ENCODE measurements around the gene FBXW8.
"Not testable (repeated sequence)": the region's sequence is repeated elsewhere in the genome, so short reads cannot be mapped to it uniquely, and the experiment has no call there.

The FBXW8 gene

DNA sequence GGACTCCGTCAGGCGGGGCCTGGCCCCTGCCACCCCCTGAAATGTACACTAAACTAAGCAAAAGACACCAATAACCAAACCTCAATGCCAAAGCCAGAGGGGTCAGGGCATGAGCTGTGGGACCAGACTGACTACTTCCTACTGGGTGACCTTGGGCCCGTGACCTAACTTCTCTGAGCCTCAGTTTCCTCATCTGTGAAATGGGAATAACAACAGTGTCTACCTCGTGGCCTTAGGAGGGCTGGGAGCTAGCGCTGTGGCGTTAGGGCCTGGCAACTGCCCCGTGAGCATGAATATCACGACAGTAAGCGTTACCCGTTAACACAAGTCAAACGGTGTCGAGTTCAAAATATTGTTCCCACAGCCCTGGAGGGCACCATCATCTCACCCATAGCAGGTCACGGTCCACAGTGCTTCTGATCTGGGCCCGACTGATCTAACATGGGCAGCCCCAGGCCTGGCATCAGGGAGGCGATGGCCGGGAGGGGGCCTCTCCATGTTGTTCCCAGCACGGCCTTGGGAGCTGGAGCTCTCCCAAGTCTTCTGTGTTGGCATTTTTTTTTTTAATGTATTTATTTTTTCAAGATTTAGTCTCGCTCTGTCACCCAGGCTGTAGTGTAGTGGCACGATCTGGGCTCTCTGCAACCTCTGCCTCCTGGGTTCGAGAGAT lies 136.2 kb downstream of the FBXW8 start:
- no peak overlapping the region for H3K27ac Mint-ChIP-seq
- H3K4me1 Mint-ChIP-seq: peaks cover 8 to 15% of the 10 kb centered on the region in 2 donors
- H3K4me3 Mint-ChIP-seq: no peak overlapping the region
- H3K27me3 Mint-ChIP-seq: peaks cover 12 to 19% of the 10 kb centered on the region in 2 donors
- ATAC-seq (replicated peaks): no peak
- H3K36me3 Mint-ChIP-seq: peaks cover 0 to 4% of the 10 kb centered on the region in 2 donors
- no peak for DNase-seq
- H3K9me3 Mint-ChIP-seq: no peaks in the 10 kb centered on the region

DNA sequence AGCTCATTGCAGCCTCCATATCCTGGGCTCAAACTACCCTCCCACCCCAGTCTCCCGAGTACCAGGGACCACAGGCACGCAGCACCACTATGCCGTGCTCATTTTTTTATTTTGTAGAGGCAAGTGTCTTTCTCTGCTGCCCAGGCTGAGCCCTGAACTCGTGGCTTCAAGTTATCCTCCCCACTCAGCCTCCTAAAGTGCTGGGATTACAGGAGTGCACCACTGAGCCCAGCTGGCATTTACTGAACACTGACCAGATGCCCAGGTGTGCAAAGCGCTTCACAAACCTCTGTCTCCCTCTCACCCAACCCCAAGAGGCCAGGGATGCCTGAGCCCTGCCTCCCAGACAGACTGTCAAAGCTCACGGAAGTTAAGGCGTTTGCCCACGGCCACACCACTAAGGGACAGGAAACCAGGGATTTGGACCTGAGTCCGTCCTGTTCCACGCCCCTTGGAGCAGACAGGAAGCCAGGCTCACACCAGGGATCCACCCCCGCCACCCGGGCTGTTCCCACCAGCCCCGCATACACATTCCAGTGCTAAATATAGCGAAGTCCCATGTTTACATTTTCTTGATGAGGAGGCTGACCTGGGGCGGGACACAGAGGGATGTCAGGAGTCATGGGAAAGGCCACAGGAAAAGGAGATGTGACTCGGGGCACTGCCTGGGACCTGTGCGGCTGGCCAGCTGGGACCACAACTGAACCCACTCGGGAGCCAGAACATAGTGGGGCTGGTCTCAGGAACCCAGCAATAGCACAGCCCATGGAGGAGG lies 137.2 kb downstream of the FBXW8 start:
- peaks cover 11 to 23% of the 10 kb centered on the region in 2 donors for H3K4me1 Mint-ChIP-seq
- ATAC-seq (replicated peaks) (no peak), DNase-seq (no peak)
- H3K27ac Mint-ChIP-seq: no peak overlapping the region
- H3K4me3 Mint-ChIP-seq: no peak overlapping the region
- H3K27me3 Mint-ChIP-seq: peaks cover 9 to 16% of the 10 kb centered on the region in 2 donors
- no peaks in the 10 kb centered on the region for H3K9me3 Mint-ChIP-seq
- H3K36me3 Mint-ChIP-seq: peaks cover 0 to 4% of the 10 kb centered on the region in 2 donors

DNA sequence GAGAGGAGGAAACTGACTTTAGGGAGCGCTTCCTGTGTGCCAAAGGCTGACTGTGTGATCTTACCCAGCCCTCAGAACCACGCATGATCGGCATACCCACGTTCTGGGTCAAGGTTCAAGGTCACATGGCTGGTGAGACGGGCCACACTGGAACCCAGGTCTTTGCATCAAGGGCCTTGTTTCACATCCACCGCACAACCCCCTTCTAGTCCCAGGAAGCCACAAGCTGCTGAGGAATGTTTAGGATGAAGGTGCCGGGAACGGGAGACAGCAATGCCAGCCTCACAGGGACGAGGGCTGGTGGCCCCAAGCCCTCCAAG lies 137.8 kb downstream of the FBXW8 start:
- ATAC-seq (replicated peaks) (no peak), DNase-seq (no peak)
- Mint-ChIP-seq H3K4me1 (peaks cover 12 to 25% of the 10 kb centered on the region in 2 donors), H3K27ac (no peak overlapping the region), H3K4me3 (no peak overlapping the region), H3K9me3 (no peaks in the 10 kb centered on the region), H3K36me3 (peaks cover 0 to 4% of the 10 kb centered on the region in 2 donors), H3K27me3 (peaks cover 9 to 22% of the 10 kb centered on the region in 2 donors)

DNA sequence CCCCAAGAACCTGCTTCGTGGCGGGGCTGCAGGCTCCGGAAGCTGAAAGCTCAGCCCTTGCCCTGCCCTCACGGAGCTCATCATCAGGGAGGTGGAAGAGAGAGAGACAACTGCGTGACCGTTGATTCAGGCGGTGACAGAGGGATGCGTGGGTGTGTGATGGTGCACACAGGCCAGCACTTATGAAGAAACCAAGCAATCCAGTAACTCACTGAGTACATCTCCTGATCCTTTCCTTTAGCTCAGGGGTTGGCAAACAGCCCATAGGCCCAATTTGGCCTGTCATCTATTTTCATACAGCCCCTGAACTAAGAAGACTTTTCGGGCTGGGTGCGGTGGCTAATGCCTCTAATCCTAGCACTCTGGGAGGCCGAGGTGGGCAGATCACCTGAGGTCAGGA lies 138.5 kb downstream of the FBXW8 start:
- Mint-ChIP-seq H3K27me3 (peaks cover 9 to 24% of the 10 kb centered on the region in 2 donors), H3K4me1 (peaks cover 13 to 25% of the 10 kb centered on the region in 2 donors), H3K9me3 (no peaks in the 10 kb centered on the region), H3K4me3 (no peak overlapping the region), H3K36me3 (peaks cover 0 to 4% of the 10 kb centered on the region in 2 donors), H3K27ac (no peak overlapping the region)
- ATAC-seq (replicated peaks) (no peak), DNase-seq (no peak)

DNA sequence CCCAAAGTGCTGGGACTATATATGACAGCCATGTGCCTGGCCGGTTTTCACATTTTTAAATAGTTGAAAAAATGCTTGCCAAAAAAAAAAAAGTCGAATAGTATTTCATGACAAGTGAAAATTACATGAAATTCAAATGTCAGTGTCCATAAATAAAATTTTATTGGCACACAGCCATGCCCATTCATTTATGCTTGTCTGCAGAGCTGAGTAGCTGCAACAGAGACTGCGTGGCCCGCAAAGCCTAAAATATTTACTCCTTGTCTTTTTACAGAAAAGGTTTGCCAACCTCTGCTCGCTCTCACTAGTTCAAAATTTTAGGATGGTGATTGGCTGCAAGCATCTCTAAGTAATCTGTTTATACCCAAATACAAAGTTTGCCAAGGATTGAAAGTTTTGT lies 139.3 kb downstream of the FBXW8 start:
- Mint-ChIP-seq H3K27ac (no peak overlapping the region), H3K4me1 (peaks cover 15 to 18% of the 10 kb centered on the region in 2 donors), H3K4me3 (no peak overlapping the region), H3K27me3 (peaks cover 9 to 18% of the 10 kb centered on the region in 2 donors), H3K9me3 (no peaks in the 10 kb centered on the region), H3K36me3 (peaks cover 2 to 11% of the 10 kb centered on the region in 2 donors)
- ATAC-seq (replicated peaks) (no peak), DNase-seq (no peak)

DNA sequence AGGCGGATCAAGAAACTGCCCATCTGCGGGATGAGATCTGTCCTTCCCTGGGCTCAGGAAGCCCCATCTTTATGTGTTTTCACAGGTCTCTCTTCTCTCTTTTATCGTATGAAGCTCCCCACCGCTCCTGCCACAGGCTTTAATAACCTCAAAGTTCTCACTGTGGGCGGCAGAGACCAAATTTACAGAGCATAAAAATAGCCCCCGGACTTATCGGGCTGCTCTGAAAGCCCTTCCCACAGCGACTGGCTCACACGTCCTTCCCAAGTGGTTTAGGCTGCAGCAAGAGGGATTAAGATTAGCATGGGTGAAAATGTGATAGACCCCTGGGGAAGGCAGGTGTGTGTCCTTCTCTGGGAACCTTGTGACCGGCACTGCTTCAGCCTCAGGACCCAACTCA lies 140.6 kb downstream of the FBXW8 start:
- H3K9me3 Mint-ChIP-seq: no peaks in the 10 kb centered on the region
- DNase-seq (no peak), ATAC-seq (replicated peaks) (no peak)
- no peak overlapping the region for H3K27ac Mint-ChIP-seq
- no peak overlapping the region for H3K4me3 Mint-ChIP-seq
- peaks cover 6 to 13% of the 10 kb centered on the region in 2 donors for H3K27me3 Mint-ChIP-seq
- peaks cover 2 to 11% of the 10 kb centered on the region in 2 donors for H3K36me3 Mint-ChIP-seq
- H3K4me1 Mint-ChIP-seq: peaks cover 7 to 10% of the 10 kb centered on the region in 2 donors

DNA sequence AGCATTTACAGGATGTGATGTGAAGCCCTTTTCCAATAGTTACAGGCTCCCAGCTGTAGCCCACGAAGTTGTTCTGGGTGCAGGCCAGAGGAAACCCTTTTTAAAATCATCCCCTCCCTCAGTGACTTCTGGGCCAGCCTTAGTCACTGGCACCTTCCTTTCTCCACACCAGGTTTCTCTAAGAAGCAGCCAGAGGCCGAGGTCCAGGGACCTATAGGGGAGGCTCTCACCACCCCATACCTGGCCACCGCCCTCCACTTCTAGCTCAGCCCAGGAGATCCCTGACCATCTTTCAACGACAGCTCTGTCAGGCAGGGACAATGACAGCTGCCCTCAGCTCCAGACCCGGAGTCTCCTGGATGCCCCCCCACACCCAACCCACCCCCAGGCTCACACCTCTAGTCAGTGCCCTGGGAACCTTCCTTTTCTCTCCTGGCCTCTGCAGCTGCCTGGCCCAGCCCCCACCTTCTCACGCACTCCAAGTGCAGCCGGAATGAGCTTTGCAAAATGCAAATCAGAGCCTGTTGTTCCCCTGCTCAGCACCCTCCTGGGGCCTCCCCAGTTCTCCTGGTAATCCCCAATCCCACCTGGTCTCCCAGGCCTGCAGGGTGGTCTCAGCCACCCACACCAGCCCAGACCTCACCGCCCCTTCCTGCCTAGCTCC lies 141.8 kb downstream of the FBXW8 start:
- H3K27me3 Mint-ChIP-seq: peaks cover 5 to 10% of the 10 kb centered on the region in 2 donors
- DNase-seq (no peak), ATAC-seq (replicated peaks) (no peak)
- H3K9me3 Mint-ChIP-seq: no peaks in the 10 kb centered on the region
- H3K27ac Mint-ChIP-seq: no peak overlapping the region
- H3K4me3 Mint-ChIP-seq: no peak overlapping the region
- H3K36me3 Mint-ChIP-seq: peaks cover 2 to 11% of the 10 kb centered on the region in 2 donors
- peaks cover 7 to 10% of the 10 kb centered on the region in 2 donors for H3K4me1 Mint-ChIP-seq

DNA sequence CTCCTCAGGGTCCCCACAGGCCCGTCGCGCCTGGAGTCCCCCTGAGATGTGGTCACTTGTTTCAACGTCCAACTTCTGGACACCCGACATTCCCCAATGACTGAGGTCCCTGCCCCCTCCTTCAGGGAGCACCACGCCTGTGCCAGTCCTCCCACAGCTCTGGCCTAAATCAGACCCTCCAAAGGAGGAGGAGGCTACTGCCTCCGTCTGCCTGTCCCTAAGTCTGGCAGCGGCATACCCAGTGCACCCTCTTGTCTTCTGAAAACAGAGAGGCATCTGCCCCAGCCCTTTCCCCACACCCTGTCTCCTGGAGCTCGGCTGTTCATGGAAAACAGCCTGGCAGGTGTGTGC lies 142.3 kb downstream of the FBXW8 start:
- Mint-ChIP-seq H3K27ac (no peak overlapping the region), H3K4me3 (no peak overlapping the region), H3K4me1 (peaks cover 7 to 10% of the 10 kb centered on the region in 2 donors), H3K27me3 (peaks cover 5 to 10% of the 10 kb centered on the region in 2 donors), H3K9me3 (no peaks in the 10 kb centered on the region), H3K36me3 (peaks cover 2 to 11% of the 10 kb centered on the region in 2 donors)
- ATAC-seq (replicated peaks): no peak
- DNase-seq: no peak

DNA sequence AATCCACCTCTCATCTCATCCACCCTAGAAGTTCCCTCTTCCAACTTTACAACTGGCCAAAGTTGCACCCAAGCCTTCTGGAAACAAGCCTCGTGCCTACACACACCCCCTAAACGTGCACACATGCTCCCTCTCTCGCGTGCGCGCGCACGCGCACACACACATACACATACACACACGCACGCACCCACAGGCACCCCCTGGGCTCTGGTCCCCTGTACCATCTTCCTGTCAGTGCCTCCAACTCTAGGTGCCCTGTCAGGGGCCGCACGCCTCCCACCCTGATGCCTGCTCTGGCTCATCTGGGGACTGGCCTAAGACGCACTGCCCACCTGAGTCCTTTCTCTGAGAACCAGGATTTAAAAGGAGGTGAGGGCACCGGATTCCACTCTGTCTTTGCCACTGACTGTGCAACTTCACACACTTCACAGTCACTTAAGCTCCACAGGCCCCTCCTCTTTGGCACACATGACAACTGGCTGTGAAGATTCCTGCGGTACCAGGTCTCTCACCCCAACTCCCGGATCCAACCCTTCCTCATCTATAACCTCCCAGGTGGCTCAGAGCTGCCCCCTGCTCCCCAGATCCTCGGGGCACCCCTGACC lies 142.9 kb downstream of the FBXW8 start:
- H3K4me1 Mint-ChIP-seq: peaks cover 7 to 10% of the 10 kb centered on the region in 2 donors
- ATAC-seq (replicated peaks) (no peak), DNase-seq (no peak)
- peaks cover 2 to 7% of the 10 kb centered on the region in 2 donors for H3K36me3 Mint-ChIP-seq
- H3K27me3 Mint-ChIP-seq: peaks cover 5 to 10% of the 10 kb centered on the region in 2 donors
- H3K27ac Mint-ChIP-seq: no peak overlapping the region
- no peaks in the 10 kb centered on the region for H3K9me3 Mint-ChIP-seq
- H3K4me3 Mint-ChIP-seq: no peak overlapping the region

DNA sequence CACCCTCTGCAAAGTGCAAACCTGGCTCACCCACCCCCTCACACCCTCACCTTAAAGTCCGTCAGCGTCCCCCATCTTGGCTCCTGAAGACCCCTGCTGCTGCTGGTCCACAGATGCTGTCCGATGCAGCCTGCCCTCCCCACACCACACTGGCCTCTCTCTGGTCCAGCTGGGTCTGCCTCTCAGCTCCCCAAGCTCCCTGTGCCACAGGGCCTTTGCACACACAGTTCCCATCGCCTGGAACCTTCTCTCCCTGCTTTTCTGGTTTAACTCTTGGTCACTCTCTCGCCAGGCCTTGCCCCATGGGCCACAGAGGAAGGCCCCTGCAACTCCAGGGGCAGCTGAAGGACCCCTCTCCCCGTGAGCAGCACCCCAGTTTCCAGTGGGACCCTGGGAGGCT lies 143.5 kb downstream of the FBXW8 start:
- no peaks in the 10 kb centered on the region for H3K9me3 Mint-ChIP-seq
- peaks cover 7 to 10% of the 10 kb centered on the region in 2 donors for H3K4me1 Mint-ChIP-seq
- H3K36me3 Mint-ChIP-seq: peaks cover 2 to 7% of the 10 kb centered on the region in 2 donors
- no peak overlapping the region for H3K4me3 Mint-ChIP-seq
- no peak overlapping the region for H3K27ac Mint-ChIP-seq
- H3K27me3 Mint-ChIP-seq: peaks cover 5 to 10% of the 10 kb centered on the region in 2 donors
- ATAC-seq (replicated peaks) (no peak), DNase-seq (no peak)

DNA sequence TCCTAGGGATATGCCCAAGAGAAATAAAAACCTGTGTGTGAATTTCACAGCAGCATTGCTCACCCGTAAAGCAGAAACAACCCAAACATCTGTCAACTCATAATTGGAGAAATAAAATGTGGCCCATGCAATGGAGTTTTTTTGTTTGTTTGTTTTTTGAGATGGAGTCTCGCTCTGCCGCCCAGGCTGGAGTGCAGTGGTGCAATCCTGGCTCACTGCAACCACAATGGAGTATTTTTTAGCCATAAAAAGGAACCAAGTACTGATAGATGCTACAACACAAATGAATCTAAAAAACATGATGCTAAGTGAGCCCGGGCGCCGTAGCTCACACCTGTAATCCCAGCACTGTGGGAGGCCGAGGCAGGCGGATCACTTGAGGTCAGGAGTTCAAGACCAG lies 146.9 kb downstream of the FBXW8 start:
- not testable (repeated sequence) for H3K36me3 Mint-ChIP-seq, H3K4me3 Mint-ChIP-seq, H3K4me1 Mint-ChIP-seq, H3K27ac Mint-ChIP-seq, DNase-seq, H3K9me3 Mint-ChIP-seq
- H3K27me3 Mint-ChIP-seq: peaks cover 6 to 17% of the 10 kb centered on the region in 2 donors
- ATAC-seq (replicated peaks): peak in 1 of 2 donors; percentile 23

DNA sequence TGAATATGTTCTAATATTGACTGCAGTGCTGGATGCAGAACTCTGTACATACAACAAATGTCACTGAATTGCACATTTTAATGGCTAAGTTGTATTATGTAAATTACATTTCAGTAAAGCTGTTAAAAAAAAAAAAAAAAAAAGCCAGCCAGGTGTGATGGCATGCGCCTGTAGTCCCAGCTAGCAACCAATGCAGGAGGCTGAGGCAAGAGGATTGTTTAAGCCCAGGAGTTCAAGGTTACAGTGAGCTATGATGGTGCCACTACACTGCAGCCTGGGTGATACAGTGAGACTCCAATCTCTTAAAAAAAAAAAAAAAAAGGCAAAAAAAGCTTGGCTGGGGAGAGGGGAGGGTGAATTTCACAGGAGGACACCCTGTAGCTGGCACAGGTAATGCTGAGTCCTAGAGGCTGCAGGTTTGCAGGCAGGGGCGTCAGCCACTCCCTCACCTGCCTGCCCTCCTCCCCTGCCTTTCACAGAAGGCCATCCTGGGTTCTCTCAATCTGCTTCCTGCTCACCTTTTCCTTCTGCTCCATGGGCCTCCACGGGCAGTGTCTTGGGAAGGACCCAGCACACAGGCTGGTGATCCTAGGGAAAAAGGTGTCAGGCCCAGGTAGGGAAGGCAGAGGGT lies 147.8 kb downstream of the FBXW8 start:
- H3K27ac Mint-ChIP-seq: no peak overlapping the region

DNA sequence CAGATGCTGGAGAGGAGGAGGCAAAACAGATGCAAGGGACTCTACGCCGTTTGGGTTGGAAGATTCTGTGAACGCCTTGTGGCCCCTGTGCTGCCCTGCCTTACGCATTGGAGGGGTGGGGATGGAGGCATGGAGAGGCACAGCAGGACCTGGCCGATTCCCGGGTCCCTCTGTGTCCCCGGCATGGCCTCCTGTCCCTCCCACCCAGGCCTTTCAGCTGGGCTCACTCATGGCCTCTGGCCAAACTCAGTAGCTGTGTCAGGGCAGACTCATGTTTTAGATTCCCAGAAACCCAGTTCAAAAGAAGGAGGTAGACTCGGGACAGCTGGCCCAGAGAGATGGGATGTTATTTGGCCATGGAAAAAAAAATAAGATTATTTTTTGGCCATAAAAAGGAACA lies 148.4 kb downstream of the FBXW8 start:
- no peak overlapping the region for H3K27ac Mint-ChIP-seq
- no peak overlapping the region for H3K4me3 Mint-ChIP-seq
- H3K36me3 Mint-ChIP-seq: peaks cover 2 to 7% of the 10 kb centered on the region in 2 donors
- no peaks in the 10 kb centered on the region for H3K9me3 Mint-ChIP-seq
- H3K4me1 Mint-ChIP-seq: peaks cover 13 to 15% of the 10 kb centered on the region in 2 donors
- H3K27me3 Mint-ChIP-seq: peaks cover 10 to 12% of the 10 kb centered on the region in 2 donors
- ATAC-seq (replicated peaks): no peak
- no peak for DNase-seq

More for the DNA sequence above, 147.8 kb downstream of the FBXW8 start:
- Mint-ChIP-seq H3K4me3 (no peak overlapping the region), H3K9me3 (no peaks in the 10 kb centered on the region), H3K36me3 (peaks cover 2 to 7% of the 10 kb centered on the region in 2 donors), H3K4me1 (peaks cover 10 to 13% of the 10 kb centered on the region in 2 donors), H3K27me3 (peaks cover 12% of the 10 kb centered on the region in 2 donors)
- ATAC-seq (replicated peaks) (no peak), DNase-seq (no peak)

Measured in stimulated activated naive B cell treated with anti-CD40 and anti-IgM and Interleukin-4, amounts not matched to agents 10 μg/mL and 1 μg/mL and 100 μg/mL, for 72 hours (primary cell).